MM.1S (cell line): ENCODE data around the gene NSUN6.

ENCODE experiments used
- CTCF ChIP-seq: fragments of 300-600 bp; sonication (generic); IDR thresholded peaks from 2 replicates; pipeline ENCODE4 v1.5.1; 2016; ENCODE audit warnings: antibody characterized with exemption, low read length, mixed read lengths
- EZH2 ChIP-seq: fragments of 300-600 bp; sonication (generic); optimal IDR thresholded peaks from 2 replicates; pipeline ENCODE3; 2017; ENCODE audit warnings: low read depth, mild to moderate bottlenecking, antibody characterized with exemption, low read length, mixed read lengths
- EZH2phosphoT487 ChIP-seq: fragments of 300-600 bp; sonication (generic); IDR thresholded peaks from 2 replicates; pipeline ENCODE4 v1.6.1; 2018; ENCODE audit warnings: antibody characterized with exemption, low read length

GRCh38 chr10:18501629-18502028 is 149.8 kb downstream of the NSUN6 start:
- TF ChIP-seq CTCF (no peak), EZH2phosphoT487 (no peak), EZH2 (no peak)
